ENCODE data around the gene MRPS22.

DNA sequence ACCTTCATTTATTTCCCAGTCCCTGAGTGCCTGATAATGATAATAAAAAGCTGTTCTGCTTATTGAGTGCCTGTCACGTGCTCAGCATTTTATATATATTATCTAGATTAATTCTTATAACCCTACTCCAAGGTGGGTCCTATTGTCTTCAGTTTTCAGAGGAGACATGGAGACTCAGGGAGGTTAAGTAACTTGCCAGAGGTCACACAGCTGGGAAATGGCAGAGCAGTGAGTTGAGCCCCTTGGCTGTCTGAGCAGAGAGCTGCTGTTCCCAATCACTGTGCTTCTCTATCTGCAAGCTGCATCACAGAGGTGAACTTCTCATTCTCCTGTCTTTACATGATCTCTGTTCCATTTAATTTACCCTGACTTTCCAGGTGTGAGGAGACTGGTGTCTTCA lies 32.3 kb upstream of the MRPS22 start:
- no peak for TF ChIP-seq POLR2A (IDR thresholded peaks at IDR 0.05)
- no peak for TF ChIP-seq CTCF (IDR thresholded peaks at IDR 0.05)

Measured in Peyer's patch (tissue), 4 donors.